Liver (tissue), 9 donors: Measurements from ENCODE around the gene TRPM2. TPM values are rescaled to one million over a fixed set of nuclear protein-coding genes. Genes with fewer than 3 reads are reported as not detected.

ENCODE experiments used
- DNase-seq: peaks from one replicate; pipeline ENCODE4 v3.0.0-alpha.2; 2017; ENCODE audit warnings: low spot score
- H3K27ac ChIP-seq, 2 donors: one replicate each; pipeline ENCODE4 v1.7.0; 2013; ENCODE audit warnings: inconsistent platforms in 2 of 2, low read length in 2 of 2, control low read depth in 1 of 2, low read depth in 1 of 2, mild to moderate bottlenecking in 1 of 2
- H3K27me3 ChIP-seq, 4 donors: one replicate each; pipeline versions ENCODE4 v1.6.1 to v1.7.0; 2013; ENCODE audit warnings: low read length in 3 of 4, inconsistent platforms in 1 of 4, mild to moderate bottlenecking in 1 of 4, moderate library complexity in 1 of 4; ENCODE audit not compliant: control insufficient read depth in 4 of 4, insufficient read depth in 4 of 4
- H3K36me3 ChIP-seq, 4 donors: one replicate each; pipeline versions ENCODE4 v1.6.1 to v1.7.0; 2013; ENCODE audit warnings: low read length in 3 of 4, mild to moderate bottlenecking in 3 of 4, low read depth in 1 of 4, moderate library complexity in 1 of 4; ENCODE audit not compliant: control insufficient read depth in 4 of 4, insufficient read depth in 3 of 4
- H3K4me1 ChIP-seq, 4 donors: one replicate each; pipeline versions ENCODE4 v1.6.1 to v1.7.0; 2013; ENCODE audit warnings: low read length in 3 of 4, mild to moderate bottlenecking in 3 of 4, moderate library complexity in 1 of 4; ENCODE audit not compliant: control insufficient read depth in 4 of 4, insufficient read depth in 4 of 4
- H3K4me3 ChIP-seq, 3 donors: one replicate each; pipeline versions ENCODE4 v1.6.1 to v1.7.0; 2013; ENCODE audit warnings: low read length in 3 of 3, control low read depth in 1 of 3, low read depth in 1 of 3, mild to moderate bottlenecking in 1 of 3
- H3K9ac ChIP-seq, 2 donors: one replicate each; pipeline ENCODE4 v1.7.0; 2013; ENCODE audit warnings: low read length in 2 of 2, mild to moderate bottlenecking in 2 of 2, moderate library complexity in 2 of 2, control low read depth in 1 of 2, low read depth in 1 of 2
- H3K9me3 ChIP-seq, 4 donors: one replicate each; pipeline versions ENCODE4 v1.6.1 to v1.7.0; 2013; ENCODE audit warnings: low read length in 3 of 4; ENCODE audit not compliant: control insufficient read depth in 4 of 4
- EGR1 ChIP-seq, 2 donors: IDR thresholded peaks; 2 replicates each; pipeline ENCODE4 v1.6.1; 2016 to 2018; ENCODE audit warnings: antibody characterized with exemption in 2 of 2, low read depth in 2 of 2
- FOXA1 ChIP-seq: IDR thresholded peaks from 2 replicates; pipeline ENCODE4 v1.6.1; 2016; ENCODE audit warnings: antibody characterized with exemption
- FOXA2 ChIP-seq: IDR thresholded peaks from 2 replicates; pipeline ENCODE4 v1.6.1; 2016; ENCODE audit warnings: antibody characterized with exemption
- GABPA ChIP-seq, 2 donors: IDR thresholded peaks in 1 of 2; conservative IDR thresholded peaks in 1 of 2; 2 replicates each; pipeline ENCODE4 v1.6.1; 2016; ENCODE audit warnings: antibody characterized with exemption in 2 of 2, mild to moderate bottlenecking in 1 of 2, moderate library complexity in 1 of 2
- HNF4A ChIP-seq, 2 donors: conservative IDR thresholded peaks; 2 replicates each; pipeline ENCODE4 v1.6.1; 2016; ENCODE audit warnings: antibody characterized with exemption in 2 of 2, mild to moderate bottlenecking in 2 of 2
- HNF4G ChIP-seq: IDR thresholded peaks from 2 replicates; pipeline ENCODE4 v1.6.1; 2016; ENCODE audit warnings: antibody characterized with exemption
- JUND ChIP-seq, 2 donors: IDR thresholded peaks; 2 replicates each; pipeline ENCODE4 v1.6.1; 2016; ENCODE audit warnings: antibody characterized with exemption in 2 of 2
- NR2F2 ChIP-seq: IDR thresholded peaks from 2 replicates; pipeline ENCODE4 v1.6.1; 2016; ENCODE audit warnings: antibody characterized with exemption
- RAD21 ChIP-seq, 2 donors: IDR thresholded peaks; 2 replicates each; pipeline ENCODE4 v1.6.1; 2016; ENCODE audit warnings: antibody characterized with exemption in 2 of 2, mild to moderate bottlenecking in 2 of 2
- RXRA ChIP-seq, 2 donors: IDR thresholded peaks; 2 replicates each; pipeline ENCODE4 v1.6.1; 2017 to 2018; ENCODE audit warnings: antibody characterized with exemption in 2 of 2, mild to moderate bottlenecking in 1 of 2
- SP1 ChIP-seq: IDR thresholded peaks from 2 replicates; pipeline ENCODE4 v1.6.1; 2018; ENCODE audit warnings: antibody characterized with exemption, mild to moderate bottlenecking
- TAF1 ChIP-seq: conservative IDR thresholded peaks from 2 replicates; pipeline ENCODE4 v1.6.1; 2016; ENCODE audit warnings: antibody characterized with exemption, mild to moderate bottlenecking
- YY1 ChIP-seq: IDR thresholded peaks from 2 replicates; pipeline ENCODE4 v1.6.1; 2016; ENCODE audit warnings: antibody characterized with exemption, mild to moderate bottlenecking
- WGBS: extraction: QIAGEN DNeasy Blood & Tissue Kit; methylation state at CpG from one replicate; pipeline ENCODE4 v1.1.7; 2013; 5-methylcytosine and 5-hydroxymethylcytosine counted together
- polyA plus RNA-seq, 2 donors: library from polyadenylated mRNA; stranded (reverse) in 1 of 2; unstranded in 1 of 2; fragments of 200-250 nt in 1 of 2; fragments of >200 nt in 1 of 2; fragmentation: Nextera tagmentation in 1 of 2; extraction: Ambion mirVana in 1 of 2; gene quantifications; one replicate each; pipeline versions ENCODE4 v1.2.1 to v1.2.3, GENCODE V29; 2013 to 2015
- total RNA-seq, 2 donors: library from RNA; depleted of rRNA; stranded (reverse); fragments of >200 nt; gene quantifications; one replicate each; pipeline ENCODE4 v1.2.3, GENCODE V29; 2014
- TF ChIP-seq, protein P1 (sequence below): IDR thresholded peaks from 2 replicates; pipeline ENCODE4 v1.6.1; 2016; ENCODE audit warnings: antibody characterized with exemption
- TF ChIP-seq, protein P2 (sequence below): fragments of 150-350 bp; IDR thresholded peaks from 2 replicates; pipeline ENCODE4 v1.5.1; 2017; ENCODE audit warnings: improper control_type of control experiment, low read depth, low read length; ENCODE audit not compliant: missing input control
- TF ChIP-seq, protein P3 (sequence below): IDR thresholded peaks from 2 replicates; pipeline ENCODE4 v1.6.1; 2016; ENCODE audit warnings: antibody characterized with exemption, mild to moderate bottlenecking
- donor health status: healthy.
- donor health status: healthy.
- donor health status: healthy.
- donor health status: healthy.
- donor health status: healthy.

Gene TRPM2
- total and polyA plus RNA-seq, 4 donors, result 0.43 to 1.3 (median 0.63) TPM

DNA sequence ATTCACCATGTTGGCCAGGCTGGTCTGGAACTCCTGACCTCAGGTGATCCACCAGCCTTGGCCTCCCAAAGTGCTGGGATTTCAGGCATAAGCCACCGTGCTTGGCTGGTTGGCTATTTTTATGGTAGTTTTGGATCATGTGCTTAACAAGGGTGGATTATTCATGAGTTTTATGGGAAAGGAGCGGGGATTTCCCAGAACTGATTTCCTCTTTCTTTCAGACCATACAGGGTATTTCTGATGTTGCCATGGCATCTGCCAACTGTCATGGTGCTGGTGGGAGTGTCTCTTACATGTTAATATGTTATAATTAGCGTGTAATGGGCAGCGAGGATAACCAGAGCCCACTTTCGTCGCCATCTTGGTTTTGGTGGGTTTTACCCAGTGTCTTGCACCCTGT is 3.2 kb downstream of the TRPM2 start:
- Histone ChIP-seq H3K27me3 (no peaks in the 10 kb centered on the region), H3K4me3 (no peak overlapping the region), H3K4me1 (peaks cover 1 to 22% (median 15%) of the 10 kb centered on the region in 4 donors), H3K36me3 (no peaks in the 10 kb centered on the region), H3K9me3 (no peaks in the 10 kb centered on the region), H3K9ac (no peak overlapping the region), H3K27ac (no peak overlapping the region)
- DNase-seq, result no peak
- TF ChIP-seq FOXA1 (no peak), FOXA2 (no peak), HNF4A (conservative IDR thresholded peaks at IDR 0.05) (no peak)
- TF ChIP-seq, protein P1, sequence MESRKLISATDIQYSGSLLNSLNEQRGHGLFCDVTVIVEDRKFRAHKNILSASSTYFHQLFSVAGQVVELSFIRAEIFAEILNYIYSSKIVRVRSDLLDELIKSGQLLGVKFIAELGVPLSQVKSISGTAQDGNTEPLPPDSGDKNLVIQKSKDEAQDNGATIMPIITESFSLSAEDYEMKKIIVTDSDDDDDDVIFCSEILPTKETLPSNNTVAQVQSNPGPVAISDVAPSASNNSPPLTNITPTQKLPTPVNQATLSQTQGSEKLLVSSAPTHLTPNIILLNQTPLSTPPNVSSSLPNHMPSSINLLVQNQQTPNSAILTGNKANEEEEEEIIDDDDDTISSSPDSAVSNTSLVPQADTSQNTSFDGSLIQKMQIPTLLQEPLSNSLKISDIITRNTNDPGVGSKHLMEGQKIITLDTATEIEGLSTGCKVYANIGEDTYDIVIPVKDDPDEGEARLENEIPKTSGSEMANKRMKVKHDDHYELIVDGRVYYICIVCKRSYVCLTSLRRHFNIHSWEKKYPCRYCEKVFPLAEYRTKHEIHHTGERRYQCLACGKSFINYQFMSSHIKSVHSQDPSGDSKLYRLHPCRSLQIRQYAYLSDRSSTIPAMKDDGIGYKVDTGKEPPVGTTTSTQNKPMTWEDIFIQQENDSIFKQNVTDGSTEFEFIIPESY, result no peak
- 90% methylated on average over 6 of the region's 6 CpGs for WGBS

DNA sequence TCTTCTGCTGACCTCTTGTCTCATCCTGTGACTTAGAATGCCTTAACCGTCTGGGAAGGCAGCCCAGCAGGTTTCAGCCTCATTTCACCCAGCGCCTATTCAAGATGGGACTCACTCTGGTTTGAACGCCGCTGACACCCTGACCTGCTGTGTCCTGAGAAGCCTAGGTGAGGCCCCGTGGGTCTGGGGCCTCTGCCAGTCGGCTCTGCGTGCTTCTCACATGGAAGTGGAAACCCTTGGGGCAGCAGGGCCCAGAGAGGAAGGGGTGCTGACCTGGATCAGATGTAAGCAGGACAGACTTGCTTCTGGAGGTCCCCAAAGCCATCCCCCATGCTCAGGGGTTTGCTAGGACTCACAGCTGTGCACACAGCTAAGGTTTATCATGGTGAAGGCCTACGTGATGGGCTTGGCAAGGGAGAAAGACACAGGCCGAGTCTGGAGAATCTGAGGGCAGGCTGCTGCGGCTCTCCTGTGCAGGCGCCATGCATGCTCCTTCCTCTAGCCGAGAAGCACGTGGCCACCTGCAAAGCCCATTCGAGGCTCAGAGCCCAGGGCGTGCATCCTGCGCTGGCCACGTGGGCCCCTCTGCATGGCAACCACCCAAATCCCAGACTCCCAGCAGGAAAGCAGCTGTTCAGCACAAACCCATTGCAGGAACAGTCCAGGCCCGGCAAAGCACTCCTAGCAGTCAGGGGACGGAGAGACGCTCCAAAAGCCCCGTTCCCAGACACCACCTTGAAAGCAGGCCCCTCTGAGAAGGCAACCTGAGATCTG is 3.8 kb downstream of the TRPM2 start:
- no peaks in the 10 kb centered on the region for H3K27me3 ChIP-seq
- DNase-seq, result no peak
- H3K9me3 ChIP-seq, result no peaks in the 10 kb centered on the region
- no peak overlapping the region for H3K9ac ChIP-seq
- 92% methylated on average over 21 of the region's 21 CpGs for WGBS
- no peaks in the 10 kb centered on the region for H3K36me3 ChIP-seq
- no peak for TF ChIP-seq FOXA2
- no peak for TF ChIP-seq RAD21 (IDR thresholded peaks at IDR 0.05)
- H3K4me3 ChIP-seq, result no peak overlapping the region
- H3K4me1 ChIP-seq, result peaks cover 1 to 22% (median 15%) of the 10 kb centered on the region in 4 donors
- H3K27ac ChIP-seq, result no peak overlapping the region

DNA sequence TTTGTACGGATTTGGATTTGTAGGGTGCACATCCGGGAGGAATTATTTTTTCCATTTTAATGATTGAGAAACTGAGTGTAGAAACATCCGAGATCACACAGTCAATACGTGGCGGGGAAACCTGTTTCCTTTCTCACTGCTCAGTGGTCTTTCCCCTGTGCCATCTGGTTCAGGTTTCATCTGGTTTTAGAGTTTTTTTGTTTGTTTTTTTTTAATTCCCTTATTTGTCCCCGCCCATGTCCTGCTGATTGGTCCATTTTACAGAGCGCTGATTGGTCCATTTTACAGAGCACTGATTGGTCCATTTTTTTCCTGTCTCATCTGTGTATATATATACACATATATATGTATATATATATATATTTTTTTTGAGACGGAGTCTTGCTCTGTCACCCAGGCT is 6.0 kb downstream of the TRPM2 start:
- Histone ChIP-seq H3K9ac (no peak overlapping the region), H3K4me1 (peaks cover 0 to 5% (median 0%) of the 10 kb centered on the region in 4 donors), H3K27me3 (no peaks in the 10 kb centered on the region), H3K4me3 (no peak overlapping the region), H3K9me3 (no peaks in the 10 kb centered on the region), H3K27ac (no peak overlapping the region), H3K36me3 (no peaks in the 10 kb centered on the region)
- 85% methylated on average over 8 of the region's 8 CpGs for WGBS
- DNase-seq, result no peak
- no peak for TF ChIP-seq HNF4A (conservative IDR thresholded peaks at IDR 0.05)
- no peak for TF ChIP-seq JUND (IDR thresholded peaks at IDR 0.05)
- no peak for TF ChIP-seq GABPA (IDR thresholded peaks at IDR 0.05 in 1 of 2, conservative IDR thresholded peaks at IDR 0.05 in 1 of 2)

DNA sequence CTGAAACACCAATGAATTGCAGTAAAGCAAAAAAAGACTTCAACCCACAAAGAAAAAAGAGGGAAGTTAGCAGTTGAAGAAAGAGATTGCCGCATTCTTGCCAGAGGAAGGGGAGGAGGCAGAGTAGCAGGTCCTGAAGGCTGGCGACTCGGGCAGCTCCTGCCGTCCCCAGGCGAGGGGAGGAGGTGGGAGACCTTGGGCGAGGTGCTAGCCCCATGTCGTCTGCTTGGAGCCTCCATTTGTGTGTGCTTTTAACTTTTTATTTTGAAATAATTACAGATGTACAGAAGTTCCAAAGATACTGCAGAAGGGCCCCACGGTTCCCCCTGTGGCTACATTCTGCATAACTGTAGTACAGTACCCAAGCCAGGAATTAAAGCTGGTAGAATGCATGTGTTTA is 6.7 kb downstream of the TRPM2 start:
- Histone ChIP-seq H3K9ac (no peak overlapping the region), H3K9me3 (no peaks in the 10 kb centered on the region), H3K4me1 (no peaks in the 10 kb centered on the region), H3K27ac (no peak overlapping the region), H3K36me3 (no peaks in the 10 kb centered on the region), H3K27me3 (no peaks in the 10 kb centered on the region), H3K4me3 (no peak overlapping the region)
- WGBS, result 65% methylated on average over 8 of the region's 8 CpGs
- no peak for DNase-seq
- no peak for TF ChIP-seq RXRA (IDR thresholded peaks at IDR 0.05)
- no peak for TF ChIP-seq NR2F2
- TF ChIP-seq RAD21 (IDR thresholded peaks at IDR 0.05), result no peak
- TF ChIP-seq SP1, result no peak
- no peak for TF ChIP-seq FOXA2
- no peak for TF ChIP-seq HNF4A (conservative IDR thresholded peaks at IDR 0.05)
- TF ChIP-seq YY1, result no peak
- TF ChIP-seq, protein P2, sequence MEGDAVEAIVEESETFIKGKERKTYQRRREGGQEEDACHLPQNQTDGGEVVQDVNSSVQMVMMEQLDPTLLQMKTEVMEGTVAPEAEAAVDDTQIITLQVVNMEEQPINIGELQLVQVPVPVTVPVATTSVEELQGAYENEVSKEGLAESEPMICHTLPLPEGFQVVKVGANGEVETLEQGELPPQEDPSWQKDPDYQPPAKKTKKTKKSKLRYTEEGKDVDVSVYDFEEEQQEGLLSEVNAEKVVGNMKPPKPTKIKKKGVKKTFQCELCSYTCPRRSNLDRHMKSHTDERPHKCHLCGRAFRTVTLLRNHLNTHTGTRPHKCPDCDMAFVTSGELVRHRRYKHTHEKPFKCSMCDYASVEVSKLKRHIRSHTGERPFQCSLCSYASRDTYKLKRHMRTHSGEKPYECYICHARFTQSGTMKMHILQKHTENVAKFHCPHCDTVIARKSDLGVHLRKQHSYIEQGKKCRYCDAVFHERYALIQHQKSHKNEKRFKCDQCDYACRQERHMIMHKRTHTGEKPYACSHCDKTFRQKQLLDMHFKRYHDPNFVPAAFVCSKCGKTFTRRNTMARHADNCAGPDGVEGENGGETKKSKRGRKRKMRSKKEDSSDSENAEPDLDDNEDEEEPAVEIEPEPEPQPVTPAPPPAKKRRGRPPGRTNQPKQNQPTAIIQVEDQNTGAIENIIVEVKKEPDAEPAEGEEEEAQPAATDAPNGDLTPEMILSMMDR, result no peak
- no peak for TF ChIP-seq HNF4G
- TF ChIP-seq FOXA1, result no peak
- no peak for TF ChIP-seq TAF1
- TF ChIP-seq, protein P3, sequence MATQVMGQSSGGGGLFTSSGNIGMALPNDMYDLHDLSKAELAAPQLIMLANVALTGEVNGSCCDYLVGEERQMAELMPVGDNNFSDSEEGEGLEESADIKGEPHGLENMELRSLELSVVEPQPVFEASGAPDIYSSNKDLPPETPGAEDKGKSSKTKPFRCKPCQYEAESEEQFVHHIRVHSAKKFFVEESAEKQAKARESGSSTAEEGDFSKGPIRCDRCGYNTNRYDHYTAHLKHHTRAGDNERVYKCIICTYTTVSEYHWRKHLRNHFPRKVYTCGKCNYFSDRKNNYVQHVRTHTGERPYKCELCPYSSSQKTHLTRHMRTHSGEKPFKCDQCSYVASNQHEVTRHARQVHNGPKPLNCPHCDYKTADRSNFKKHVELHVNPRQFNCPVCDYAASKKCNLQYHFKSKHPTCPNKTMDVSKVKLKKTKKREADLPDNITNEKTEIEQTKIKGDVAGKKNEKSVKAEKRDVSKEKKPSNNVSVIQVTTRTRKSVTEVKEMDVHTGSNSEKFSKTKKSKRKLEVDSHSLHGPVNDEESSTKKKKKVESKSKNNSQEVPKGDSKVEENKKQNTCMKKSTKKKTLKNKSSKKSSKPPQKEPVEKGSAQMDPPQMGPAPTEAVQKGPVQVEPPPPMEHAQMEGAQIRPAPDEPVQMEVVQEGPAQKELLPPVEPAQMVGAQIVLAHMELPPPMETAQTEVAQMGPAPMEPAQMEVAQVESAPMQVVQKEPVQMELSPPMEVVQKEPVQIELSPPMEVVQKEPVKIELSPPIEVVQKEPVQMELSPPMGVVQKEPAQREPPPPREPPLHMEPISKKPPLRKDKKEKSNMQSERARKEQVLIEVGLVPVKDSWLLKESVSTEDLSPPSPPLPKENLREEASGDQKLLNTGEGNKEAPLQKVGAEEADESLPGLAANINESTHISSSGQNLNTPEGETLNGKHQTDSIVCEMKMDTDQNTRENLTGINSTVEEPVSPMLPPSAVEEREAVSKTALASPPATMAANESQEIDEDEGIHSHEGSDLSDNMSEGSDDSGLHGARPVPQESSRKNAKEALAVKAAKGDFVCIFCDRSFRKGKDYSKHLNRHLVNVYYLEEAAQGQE, result no peak
- TF ChIP-seq EGR1 (IDR thresholded peaks at IDR 0.05; ENCODE audit: low read depth in 2 of 2), result no peak
